GM03348 (cell line): ENCODE results near the gene TTC39C.
"Not testable (repeated sequence)": the region's sequence is repeated elsewhere in the genome, so short reads cannot be mapped to it uniquely, and the experiment has no call there.

Experiments
- DNase-seq: peaks from one replicate; pipeline ENCODE4 v3.0.0; 2012; ENCODE audit warnings: low spot score

TTC39C gene

DNA sequence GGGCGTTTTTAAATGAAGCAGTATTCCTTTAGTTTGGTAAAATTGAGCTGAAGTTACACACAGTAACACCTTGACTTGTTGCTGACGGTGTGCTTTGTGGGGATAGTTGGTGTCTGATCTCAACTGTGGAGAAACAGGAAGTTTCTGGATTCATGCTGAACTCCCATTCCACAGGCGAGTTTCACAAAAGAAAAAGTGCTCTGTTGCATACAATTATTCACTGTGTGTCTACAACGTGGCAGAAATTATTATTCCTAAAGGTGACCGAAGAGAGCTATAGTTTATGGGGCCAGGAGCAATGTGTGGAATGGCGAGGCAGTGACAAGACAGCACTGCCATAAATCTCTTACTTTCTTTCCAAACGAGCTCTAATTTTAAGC lies 123.8 kb downstream of the TTC39C start:
- DNase-seq, result no peak

DNA sequence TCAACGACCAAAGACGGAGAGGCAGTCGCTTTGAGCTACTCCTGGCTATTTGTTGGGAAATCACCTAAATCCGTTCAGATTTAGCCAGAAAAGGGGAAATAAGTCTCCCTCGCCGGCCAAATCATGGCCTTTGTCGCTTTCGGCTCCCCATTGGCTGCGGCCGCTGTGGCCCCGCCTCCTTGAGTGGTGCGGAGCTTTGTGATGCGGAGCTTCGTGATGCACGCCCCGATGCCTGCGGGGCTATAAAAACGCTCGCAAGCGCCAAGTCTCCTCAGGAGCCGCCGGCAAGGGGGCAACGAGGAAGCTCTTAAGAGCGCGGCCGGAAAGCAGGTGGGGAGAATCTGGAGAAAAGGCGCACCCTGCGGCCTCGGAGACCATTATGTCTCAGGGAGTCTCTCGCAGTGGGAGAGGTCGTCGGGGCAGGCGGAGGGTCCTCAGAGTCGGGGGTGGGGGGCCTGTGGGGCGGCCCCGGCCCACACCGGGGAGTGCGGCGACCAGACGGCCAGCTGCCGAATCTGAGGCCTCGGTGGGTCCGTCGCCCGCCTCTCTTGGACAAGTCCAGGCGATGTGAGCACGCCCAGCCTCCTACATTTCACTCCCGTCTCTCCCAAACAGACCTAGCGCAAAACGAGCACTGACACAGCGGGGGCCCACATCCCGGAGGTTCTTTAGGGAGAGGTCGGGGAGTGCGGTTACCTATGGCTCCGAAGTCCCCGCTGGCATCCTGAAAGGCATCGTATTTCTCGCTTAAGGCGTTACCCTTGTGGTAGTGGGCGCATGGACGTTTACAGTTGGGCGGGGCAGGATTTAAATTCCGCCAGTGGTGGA lies 124.4 kb downstream of the TTC39C start, which contains the start of gene CABYR:
Gene CABYR, plus strand, starts transcription at position 274 of the 828 bp plus-strand sequence. CDS start 4,053 bp downstream, outside the sequence.
- peak; percentile 95 for DNase-seq

DNA sequence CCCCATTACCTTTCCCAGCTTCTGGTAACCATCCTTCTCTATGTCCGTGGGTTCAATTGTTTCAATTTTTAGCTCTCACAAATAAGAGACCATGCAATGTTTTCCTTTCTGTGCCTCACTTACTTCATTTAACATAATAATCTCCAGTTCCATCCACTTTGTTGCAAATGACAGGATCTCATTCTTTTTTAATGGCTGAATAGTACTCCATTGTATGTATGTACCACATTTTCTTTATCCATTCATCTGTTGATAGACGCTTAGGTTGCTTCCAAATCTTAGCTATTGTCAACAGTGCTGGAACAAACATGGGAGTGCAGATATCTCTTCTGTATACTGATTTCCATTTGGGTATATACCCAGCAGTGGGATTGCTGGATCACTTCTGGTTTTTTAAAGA lies 126.1 kb downstream of the TTC39C start:
- no peak for DNase-seq

DNA sequence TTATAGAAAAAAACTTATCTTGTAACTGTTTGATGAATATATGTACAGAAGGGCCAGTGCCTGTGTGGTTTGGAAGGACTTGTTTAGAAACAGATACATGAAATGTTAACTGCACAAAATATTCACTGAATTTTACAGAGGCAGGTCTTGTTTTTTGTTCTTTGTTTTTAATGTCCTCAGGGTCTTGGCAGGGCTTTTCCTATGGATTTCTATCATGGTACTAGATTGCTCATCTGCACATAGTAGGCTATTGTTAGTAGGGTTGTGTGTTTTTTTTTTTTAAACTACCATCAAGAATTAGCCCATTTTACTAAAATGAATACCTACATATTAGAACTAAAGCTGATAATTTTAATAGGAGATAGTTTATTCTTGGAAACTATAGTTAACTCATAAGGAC lies 127.8 kb downstream of the TTC39C start:
- no peak for DNase-seq

- DNase-seq, result not testable (repeated sequence)
Observed at GRCh38 chr18:24149591-24149990, 135.0 kb downstream of the TTC39C start.

- no peak for DNase-seq
Observed at GRCh38 chr18:24153397-24153796, 138.8 kb downstream of the TTC39C start.

DNA sequence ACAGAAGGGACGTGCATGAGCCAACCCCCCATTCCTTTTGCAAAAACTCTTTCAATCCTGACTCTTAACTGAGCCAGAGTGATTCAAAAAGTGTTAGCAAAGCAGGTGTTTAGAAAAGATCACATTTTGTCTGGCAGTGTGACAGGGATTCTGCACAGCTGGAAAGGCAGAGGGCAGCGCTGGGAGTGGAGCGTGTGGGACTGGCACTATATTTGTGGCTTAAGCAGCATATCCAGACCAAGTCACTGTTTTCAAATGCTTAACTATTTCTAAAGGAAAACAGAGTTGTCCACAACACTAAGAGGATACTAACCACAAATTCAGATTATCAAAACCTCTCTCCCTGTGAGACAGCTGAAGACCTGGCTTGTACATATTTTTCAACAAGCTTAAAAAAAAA lies 143.3 kb downstream of the TTC39C start:
- no peak for DNase-seq

GRCh38 chr18:24160086-24160485 lies 145.5 kb downstream of the TTC39C start:
- DNase-seq, result no peak

DNA sequence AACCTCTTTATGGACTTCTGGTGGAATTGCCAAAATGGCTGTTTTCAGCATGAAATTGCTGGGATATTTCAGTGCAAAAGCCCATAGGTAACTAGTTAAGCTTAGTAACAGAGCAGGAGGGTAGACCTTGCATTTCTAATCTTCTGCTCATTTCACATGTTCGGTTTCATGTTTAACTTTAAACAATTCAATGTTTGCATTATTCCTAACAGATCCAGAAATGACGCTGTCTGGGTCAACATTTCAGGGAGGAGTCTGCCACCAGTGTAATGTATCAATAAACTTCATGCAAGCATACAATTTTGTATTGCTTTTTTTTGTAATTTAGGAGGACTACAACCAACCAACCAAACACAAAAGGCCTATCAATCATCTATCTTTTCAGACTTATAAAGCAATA lies 146.8 kb downstream of the TTC39C start:
- DNase-seq, result no peak

DNA sequence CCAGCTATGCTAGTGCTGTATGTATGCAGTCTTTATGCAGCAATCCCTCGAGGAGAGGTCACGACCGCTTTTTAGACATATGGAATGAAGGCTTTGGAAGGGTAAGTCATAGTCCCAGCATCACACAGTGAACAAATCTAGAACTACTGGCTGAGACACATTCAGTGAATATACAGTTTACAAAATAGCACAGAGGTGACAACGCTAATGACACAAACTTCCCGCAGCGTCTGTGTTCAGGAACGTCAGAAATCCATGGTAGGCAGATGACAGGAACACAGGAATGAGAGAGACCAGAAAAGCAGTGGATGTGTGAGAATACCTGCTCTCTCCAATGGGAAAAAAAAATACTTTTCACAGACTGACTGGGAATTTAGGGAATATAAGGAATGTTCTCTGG lies 153.9 kb downstream of the TTC39C start:
- DNase-seq, result no peak

DNA sequence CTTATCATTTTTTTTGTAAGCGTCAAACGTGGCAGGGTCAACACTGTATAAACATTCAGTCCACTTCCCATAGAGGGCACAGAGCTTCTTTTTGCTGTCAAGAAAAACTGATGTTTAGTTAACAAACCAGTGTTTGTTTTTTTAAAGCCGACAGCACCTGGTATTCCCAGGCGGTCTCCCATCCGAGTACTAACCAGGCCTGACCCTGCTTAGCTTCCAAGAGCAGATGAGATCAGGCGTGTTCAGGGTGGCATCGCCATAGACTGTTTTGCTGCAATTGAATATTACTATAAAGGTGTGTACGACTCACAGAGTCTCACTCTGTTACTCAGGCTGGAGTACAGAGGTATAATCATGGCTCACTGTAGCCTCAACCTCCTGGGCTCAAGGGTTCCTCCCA lies 155.8 kb downstream of the TTC39C start:
- no peak for DNase-seq

DNA sequence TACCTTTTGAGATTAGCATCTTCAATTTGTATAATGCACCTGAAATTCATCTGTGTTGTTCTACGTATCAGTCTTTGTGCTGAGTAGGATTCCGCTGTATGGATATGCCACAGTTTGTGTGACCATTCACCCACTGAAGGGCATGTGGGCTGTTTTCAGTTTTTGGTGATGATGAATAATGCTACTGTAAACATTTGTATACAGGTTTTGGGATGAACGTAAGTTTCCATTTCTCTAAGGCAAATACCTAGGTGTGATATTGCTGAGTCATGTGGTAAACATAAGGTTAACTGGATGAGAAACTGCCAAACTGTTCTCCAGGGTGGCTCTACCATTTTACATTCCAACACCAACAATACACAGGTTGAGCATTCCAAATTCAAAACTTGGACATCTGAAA lies 159.4 kb downstream of the TTC39C start:
- DNase-seq, result no peak

DNA sequence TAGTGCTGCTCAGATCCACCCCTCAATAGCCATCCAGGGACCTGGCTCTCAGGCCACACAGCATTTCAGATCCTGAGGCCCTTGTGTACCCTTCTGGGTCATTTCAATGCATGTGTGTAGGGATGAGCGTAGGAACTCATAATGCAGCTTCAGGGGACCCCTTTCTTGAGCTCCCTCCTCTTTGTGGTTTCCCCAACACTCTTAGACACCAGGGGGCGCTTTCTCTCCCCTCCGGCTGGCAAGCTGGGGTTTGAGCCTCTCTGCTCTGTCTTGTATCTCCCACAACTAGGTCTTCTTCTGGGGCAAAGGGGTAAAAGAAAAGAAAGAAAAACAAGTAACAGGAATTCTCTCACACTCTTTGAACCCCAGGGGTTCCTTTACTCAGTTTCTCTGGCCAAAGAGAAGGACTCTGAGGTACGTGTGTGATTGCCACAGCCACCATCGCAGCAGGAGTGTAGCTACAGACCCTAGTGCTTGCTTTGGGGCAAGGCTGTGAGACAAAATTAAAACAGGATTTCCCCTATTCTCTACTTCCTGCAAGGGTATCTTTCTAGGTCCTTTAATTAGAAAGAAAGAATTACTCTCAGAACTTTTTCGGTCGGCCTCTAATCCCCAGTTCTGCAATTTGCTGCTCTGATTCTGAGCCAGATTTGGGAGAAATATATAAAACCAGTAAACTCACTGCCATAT lies 162.3 kb downstream of the TTC39C start:
- peak; percentile 70 for DNase-seq

DNA sequence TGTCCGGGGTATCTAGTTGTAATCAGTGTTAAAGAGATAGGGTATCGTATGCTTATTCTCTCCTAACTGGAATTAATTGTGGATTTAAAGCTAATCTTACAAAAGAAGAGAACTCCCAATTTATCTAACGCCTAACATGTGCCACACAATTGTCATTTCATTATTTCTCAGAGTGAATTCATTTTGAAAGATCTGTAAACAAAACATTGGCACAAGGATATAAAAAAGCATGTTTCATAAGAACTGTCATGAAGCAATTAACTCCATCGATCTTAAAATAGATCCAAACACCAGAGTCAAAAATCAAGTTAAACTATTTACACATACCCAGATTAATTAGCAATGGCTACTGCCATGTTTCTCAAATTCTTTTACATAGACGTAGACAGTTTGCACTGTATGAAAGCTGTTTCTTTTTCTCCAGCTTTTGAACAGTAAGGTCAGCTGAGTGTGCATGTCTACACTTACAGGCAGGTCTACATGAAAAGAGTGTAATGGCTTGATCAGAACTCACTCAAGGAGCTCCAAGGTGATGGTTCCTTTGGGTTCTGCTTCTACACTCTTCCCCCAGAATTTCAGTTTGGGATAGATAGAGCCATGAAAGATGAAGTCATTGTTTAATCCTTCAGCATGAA lies 163.1 kb downstream of the TTC39C start:
- no peak for DNase-seq

DNA sequence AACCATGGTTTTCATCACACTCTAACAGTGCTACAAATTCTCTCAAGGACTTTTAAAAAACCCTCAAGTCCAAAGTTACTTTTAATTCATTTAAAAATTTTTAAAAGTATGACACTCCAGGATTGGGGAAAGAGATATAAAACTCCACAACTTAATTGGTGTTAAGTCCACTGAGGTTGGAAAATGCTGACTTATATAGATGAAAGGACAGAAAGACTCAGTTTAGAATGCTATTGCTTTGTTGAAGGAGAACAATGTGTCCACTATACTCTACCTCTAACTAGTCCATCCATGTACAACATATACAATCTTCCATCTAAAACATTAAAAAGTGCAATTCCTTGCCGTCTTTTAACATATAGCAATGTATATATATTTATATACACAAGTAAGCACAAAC lies 165.5 kb downstream of the TTC39C start:
- DNase-seq, result no peak

DNA sequence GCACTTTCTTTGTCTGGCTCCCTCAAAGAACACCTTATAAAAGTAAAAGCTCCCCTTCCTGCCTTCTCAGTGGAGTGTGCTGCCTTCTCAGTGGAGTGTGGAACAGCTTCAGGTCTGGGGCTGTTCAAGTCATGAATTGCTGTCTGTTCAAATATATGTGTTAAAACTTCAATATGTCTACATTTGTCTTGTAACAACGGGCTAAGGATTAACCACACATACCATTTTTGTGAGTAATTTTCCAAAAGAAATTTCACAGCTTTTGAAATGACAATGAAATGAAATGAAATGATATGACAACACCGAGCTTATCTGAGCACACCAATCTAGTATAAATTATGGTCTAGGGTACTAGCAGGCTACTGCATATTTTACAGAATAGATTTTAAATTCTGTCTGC lies 167.3 kb downstream of the TTC39C start:
- DNase-seq, result peak; percentile 53
